NCI-H2029 (cell line): ENCODE measurements around the gene GFI1.
"Not testable (repeated sequence)": the region's sequence is repeated elsewhere in the genome, so short reads cannot be mapped to it uniquely, and the experiment has no call there.

ENCODE experiments used
- DNase-seq: peaks from one replicate; lab custom pipeline; 2025; lab: John Stamatoyannopoulos, UW

GFI1 gene

DNA sequence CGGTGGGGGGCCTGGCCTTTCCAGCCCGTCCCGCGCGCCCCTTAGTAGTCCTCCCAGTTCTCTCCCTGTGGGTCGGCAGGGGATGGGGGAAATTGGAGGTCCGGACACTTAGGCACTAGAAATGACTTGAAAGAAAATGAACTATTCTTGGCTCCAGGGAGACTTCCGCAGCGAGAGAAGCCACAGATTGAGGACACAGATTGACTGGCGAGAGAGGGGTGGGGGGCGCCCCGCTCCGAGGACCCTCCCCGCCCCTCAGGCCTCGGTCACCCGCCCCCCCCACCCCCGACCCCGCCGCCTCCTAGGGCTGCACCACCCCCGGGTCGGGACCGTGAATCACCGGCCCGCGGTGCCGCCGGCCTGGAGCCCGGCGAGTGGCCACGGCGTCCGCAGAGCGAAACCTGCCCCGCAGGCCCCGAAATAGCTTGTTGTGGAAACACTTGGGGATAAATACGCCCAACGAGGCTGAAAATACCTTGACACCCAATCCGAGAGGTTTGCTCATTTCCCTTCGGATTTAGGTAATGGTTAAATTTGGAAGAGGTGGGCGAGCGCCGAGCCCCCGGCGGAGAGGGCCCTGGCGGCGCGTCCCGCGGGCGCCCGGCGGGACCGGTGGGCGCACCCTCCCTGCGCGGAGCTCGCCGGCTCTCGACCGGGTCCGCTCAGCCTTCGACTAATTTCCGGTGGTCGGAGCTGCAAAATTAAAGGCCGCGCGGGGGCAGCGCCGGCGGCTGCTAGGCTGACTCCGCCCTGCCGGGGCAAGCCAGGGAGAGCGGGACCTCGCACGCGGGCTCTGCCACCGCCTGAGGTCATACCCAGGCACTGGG lies at the start of gene GFI1:
TSS of gene GFI1 (minus strand) at position 675 of the 827 bp plus-strand sequence. CDS start 3,438 bp downstream, outside the sequence.
- DNase-seq = peak; percentile 59

DNA sequence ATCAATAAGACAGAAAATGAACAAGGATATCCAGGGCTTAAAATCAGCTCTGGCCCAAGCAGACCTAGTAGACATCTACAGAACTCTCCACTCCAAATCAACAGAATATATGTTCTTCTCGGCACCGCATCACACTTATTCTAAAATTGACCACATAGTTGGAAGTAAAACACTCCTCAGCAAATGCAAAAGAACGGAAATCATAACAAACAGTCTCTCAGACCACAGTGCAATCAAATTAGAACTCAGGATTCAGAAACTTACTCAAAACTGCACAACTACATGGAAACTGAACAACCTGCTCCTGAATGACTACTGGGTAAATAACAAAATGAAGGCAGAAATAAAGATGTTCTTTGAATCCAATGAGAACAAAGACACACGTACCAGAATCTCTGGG lies 45.6 kb upstream of the GFI1 start:
- not testable (repeated sequence) for DNase-seq

DNA sequence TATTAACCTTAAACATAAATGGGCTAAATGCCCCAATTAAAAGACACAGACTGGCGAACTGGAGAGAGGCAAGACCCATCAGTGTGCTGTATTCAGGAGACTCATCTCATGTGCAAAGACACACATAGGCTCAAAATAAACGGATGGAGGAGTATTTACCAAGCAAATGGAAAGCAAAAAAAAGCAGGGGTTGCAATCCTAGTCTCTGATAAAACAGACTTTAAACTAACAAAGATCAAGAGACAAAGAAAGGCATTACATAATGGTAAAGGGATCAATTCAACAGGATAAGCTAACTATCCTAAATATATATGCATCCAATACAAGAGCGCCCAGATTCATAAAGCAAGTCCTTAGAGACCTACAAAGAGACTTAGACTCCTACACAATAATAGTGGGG lies 45.2 kb upstream of the GFI1 start:
- not testable (repeated sequence) for DNase-seq

DNA sequence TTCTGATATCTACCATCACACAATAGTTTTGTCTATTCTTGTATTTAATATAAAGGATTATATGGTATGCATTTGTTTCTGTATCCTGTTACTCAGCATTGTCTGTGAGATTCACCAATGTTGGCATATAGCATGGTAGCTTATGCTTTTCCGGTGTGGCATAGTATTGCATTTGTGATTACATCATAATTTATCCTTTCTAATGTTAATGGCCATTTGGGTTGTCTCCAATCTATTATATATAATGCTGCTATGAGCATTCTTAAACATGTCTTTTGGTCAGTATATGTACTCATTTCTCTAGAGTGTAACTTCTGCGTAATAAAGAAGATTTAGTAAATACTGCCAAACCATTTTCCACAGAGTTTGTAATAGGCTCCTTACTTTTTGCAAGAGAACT lies 40.9 kb upstream of the GFI1 start:
- no peak for DNase-seq

DNA sequence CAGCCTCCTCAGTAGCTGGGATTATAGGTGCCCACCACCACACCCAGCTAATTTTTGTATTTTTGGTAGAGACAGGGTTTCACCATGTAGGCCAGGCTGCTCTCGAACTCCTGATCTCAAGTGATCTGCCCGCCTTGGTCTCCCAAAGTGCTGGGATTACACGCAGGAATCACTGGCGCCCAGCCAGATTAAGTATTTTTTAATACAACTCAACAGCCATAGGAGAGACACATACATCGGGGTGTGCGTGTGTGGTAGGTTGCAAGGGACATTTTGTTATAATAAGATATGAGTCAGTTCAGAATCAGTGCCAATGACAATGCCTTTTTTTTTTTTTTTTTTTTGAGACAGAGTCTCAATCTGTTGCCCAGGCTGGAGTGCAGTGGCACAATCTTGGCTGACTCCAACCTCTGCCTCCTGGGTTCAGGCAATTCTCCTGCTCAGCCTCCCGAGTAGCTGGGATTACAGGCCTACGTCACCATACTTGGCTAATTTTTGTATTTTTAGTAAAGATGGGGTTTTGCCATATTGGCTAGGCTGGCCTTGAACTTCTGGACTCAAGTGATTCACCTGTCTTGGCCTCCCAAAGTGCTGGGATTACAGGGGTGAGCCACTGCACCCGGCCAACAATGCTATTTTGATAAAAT lies 38.3 kb upstream of the GFI1 start:
- DNase-seq = not testable (repeated sequence)

DNA sequence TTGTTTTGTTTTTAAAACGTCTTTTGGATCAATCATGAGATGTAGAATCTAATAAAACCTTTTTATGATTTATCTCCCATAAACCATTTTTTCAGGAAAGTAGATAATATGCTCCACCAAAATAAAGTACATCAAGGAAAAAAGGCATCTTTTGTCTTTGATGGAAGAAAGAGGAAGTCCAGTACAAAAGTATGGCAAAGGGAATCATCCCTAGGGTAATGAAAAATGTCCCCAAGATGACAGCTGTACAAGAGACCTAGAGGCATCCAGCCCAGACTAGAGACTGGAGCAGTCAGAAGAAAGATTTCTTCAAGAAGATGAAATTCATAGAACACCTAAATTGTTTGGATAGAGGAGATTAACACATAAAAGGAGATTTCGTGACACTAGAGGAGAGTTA lies 32.3 kb upstream of the GFI1 start:
- no peak for DNase-seq

DNA sequence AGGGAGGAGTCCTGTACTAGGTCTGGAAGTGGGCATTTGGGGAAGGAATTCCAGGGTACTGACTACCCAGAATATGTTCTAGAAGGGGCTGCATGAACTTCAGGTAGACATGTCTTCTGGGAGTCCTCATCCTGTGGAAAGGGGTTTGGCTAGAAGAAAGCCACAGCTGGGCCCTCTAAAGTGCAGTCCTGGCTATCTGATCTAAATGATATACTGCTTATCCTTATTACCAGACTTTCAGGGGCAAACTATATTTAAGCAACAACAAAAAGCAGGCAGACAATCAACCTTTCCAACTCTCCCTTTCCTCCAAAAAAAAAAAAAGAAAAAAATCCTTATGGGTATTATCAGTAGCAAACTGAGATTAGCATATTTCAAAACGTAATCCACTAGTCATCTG lies 29.8 kb upstream of the GFI1 start:
- DNase-seq = no peak

DNA sequence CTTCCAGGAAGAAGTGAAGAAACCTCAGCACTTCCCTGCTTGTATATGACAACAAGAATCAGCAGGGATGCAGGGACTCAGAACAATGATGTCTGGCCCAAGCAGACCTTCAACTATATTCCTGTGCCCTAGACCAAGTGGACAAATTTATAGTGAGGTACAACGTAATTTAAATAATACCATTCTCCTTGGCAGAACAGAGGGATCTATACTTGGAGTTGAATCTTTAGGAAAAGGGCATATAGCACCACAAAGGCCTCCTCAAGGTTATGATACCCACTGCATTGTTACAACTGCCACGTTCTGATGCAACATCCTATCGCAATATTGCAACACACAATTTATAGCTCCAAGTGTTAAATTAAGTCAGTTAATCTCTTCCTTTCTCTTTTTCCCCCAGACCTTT lies 29.1 kb upstream of the GFI1 start:
- no peak for DNase-seq

DNA sequence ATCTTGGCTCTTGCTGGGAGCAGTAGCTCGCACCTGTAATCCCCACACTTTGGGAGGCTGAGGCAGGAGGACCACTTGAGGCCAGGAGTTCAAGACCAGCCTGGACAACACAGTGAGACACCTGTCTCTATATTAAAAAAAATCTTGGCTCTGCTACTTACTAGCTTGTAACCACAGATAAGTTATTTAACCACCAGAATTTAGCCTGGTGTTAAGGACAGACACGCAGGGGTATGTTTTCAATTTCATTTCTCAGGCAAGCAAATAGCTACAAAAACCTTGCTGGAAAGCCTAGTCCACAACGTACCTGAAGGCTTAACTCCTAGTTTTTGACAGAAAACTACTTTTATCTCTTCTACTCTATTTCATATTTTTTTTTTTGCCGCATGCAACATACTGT lies 24.8 kb upstream of the GFI1 start:
- DNase-seq = no peak

DNA sequence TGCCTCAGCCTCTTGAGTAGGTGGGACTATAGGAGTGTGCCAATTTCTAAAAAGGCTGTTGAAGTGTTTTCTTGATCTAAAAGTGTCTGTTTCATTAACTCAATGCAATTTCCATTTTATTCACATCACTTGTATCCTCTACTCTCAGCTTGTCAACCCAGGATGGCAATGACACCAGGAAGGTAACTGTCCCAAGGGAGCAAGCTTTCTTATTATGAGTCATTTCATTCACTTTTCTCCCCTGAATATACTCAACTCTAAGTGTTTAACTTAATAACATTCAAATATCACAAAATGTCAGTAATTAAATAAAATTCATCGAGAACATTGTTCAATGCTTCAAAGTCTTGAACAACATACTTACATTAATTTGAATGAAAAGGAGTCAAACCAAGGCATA lies 22.9 kb upstream of the GFI1 start:
- DNase-seq = no peak

DNA sequence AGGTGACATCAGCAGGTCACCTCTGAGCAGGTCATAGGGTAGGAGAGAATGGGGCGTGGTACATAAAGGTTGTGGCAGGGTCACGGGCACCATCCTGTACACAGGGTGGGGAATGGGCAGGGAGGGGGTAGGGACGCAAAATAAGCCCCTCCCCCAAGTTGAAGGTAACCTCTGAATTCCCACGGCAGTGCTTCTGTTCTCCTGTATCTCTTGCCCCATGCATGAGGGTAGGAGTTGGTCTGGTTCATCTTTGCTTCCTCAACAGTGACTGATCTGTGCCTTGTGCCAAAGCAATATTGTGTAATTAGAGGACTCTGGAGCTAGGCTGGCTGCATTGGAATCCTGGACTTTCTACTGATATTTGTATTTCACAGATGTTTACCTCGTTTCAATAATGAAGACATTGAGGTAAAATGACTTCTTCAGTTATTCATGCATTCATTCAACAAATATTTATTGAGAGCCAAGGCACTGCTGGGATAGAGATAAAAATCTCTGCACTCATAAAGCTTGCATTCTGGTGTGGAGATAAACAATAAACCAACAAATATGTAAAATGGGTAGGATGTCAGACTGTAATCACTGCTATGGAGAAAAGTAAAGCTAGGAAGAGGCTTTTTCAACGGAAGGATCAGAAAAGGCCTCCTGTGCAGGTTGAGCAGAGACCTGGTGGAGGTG lies 18.4 kb upstream of the GFI1 start:
- no peak for DNase-seq

DNA sequence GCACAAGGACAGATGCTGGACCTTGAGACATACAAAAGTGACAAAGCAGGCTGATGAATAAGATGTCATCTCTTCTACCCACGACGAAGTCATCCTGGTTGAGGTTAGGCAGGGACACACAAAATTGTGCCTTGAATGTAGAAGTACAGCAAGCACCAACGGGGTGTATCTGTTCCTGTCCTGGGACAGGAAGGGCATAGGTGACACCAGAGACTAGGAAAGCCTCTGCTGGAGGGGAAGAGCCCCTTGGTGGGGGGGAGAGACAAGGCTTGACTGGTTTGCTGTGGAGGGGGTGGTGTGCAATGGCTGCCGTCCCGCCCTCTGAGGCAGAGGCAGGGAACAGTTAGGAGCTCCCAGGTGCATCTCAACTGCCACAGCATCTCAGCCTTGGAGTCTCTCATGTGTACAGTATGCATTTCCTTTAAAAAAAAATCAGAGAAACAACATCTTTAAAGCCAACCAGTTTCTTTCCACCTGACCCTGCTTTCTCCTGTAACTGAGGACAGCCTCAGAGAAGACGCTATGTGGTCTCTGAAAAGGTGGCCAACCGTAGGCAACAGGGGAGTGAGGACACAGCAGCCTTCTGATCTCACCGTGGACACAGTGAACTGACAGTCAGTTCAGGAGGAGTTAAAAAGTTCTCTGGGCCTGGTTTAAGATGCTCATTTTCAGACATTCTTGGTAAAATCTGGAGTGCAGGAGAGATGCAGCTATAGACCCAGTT lies 17.7 kb upstream of the GFI1 start:
- DNase-seq = no peak

DNA sequence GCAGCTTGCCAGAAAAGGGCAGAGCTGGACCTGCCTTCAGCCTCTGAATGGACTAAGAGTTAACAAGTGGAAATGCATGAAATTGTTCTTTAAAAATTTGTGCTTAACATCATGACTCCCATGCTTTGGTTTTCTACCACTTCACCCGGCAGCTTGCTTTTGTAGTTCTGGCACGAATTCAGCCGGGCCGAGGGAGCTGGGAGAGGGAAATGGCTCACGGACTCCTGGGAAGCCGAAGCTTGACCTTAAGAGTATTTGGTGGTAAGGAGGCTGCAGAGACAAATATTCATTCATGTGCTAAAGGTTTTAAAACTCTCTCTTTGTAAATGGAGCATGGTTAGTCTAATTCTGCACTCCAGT lies 17.2 kb upstream of the GFI1 start:
- no peak for DNase-seq

DNA sequence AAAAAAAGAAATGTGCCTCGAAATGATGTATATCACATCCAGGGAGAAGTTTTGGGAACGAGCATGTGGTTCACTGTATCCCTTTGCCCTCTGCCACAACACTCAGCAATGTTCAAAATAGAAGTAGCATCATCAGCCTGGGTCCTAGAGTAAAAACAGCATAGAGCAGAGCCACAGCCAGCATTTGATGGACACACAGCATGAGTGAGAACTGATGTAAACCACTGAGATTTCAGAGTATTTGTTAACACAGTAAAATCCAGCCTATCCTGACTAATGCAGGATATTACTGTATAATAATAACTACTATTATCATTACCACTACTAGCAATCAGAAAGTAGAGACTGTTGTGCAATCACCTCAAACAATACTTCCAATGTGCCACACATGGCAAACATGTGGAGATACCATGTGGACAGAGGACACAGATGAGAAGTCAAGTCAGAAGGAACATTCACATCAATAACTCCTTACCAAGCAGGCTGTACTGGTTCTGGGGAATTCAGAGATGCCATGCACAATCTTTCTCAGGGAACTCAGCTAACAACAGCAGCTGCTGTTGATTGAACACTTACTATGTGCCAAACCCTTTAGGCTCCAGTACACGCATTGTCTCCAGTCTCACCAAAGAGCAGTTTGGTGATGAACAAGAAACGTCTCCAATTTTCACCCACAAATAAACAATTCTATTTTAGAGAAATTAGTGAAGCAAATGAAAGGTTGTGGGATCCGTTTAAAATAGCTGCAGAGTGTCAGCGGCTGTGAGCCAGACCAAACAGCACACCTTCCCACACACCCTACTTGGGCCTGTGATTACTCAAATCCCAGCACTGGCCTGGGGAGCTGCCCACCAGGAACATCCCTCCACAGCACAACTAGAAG lies 16.6 kb upstream of the GFI1 start:
- DNase-seq = no peak

DNA sequence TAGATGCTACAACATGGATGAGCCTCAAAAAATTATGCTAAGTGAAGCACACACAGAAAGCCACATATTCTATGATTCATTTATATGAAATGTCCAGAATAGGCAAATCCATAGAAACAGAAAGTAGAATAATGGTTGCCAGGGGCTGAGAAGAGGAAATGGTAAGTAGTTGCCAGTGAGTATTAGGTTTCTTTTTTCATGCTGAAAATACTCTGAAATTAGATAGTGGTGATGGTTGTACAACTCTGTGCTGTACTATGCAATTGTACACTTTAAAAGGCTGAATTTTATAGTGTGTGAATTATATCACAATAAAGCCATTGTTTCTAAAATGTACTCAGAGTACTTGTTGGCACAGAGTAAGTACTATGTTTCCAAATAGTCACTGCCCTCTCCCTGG lies 15.5 kb upstream of the GFI1 start:
- no peak for DNase-seq

DNA sequence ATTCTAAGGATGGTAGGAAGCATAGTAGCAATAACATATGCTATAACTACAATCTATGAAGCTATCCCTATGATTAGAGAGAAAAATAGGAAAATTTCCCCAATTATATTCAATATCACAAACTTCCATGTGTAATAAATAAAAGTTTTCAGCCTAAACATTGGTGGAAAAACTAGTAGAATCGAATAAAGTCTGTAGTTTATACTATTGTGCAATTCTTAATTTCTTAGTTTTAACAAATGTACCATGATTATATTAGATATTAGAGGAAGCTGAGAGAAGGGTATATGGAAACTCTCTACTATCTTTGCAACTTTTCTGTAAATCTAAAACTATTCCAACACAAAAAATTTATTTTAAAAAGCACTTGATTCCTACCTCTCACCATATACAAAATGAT lies 13.8 kb upstream of the GFI1 start:
- no peak for DNase-seq

DNA sequence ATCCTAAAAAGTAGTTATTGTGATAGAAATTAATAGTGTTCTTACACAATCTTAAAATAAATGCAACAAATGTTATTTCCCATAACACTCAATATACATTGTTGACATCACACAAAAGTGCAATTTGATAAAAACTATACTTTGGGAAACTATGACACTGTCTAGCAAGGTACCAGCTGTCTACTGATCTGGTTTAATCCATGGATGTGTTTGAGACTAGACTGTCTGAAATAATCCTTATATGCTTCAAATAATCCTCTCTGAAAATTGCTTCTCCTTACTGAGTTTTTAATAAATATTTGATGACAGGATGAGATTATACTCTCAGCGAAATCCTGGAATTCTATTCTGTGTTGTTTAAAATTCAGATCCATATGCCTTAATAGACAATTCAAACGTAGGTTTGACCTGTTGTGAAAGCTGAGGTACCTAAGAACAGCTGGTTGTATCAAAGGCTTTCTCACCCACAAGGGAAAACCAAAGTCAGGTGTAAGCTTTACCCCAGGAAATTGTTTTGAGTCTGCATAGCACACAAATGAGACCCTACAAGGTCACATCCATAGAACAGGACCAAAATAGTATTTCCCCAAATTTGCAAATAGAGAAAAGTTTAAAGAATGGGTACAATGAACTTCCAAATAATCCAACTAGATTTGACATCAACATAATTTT lies 8.8 kb upstream of the GFI1 start:
- no peak for DNase-seq

DNA sequence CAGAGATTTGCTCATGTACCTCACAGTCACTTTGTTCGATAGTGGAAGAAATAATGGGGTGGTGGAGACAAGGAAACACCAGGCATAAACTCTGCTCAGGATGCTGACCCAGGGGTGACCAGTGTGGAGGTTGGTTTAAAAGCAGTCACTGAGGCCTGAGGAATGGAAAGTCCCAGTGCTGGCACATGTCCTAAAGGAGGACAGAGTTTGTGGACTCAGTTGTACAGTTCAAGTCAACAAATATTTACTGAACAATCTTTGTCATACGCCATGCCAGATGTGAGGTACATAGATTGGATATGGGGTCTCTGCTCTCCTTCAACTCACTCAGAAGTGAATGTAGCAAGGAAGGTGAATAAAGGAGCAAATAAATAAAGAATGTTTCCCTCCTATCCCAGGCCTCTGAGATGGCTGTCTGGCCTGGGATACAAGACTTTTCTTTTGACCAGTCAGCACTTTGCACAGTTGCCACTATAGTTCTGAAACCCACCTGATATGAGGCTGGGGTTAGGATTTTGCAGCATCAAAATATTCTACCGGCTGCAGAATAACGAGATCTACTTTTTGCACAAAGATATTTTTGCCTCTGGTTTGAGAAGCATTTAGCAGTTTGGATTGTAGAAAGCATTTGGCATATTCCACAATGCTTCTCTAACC lies 7.9 kb upstream of the GFI1 start:
- no peak for DNase-seq

DNA sequence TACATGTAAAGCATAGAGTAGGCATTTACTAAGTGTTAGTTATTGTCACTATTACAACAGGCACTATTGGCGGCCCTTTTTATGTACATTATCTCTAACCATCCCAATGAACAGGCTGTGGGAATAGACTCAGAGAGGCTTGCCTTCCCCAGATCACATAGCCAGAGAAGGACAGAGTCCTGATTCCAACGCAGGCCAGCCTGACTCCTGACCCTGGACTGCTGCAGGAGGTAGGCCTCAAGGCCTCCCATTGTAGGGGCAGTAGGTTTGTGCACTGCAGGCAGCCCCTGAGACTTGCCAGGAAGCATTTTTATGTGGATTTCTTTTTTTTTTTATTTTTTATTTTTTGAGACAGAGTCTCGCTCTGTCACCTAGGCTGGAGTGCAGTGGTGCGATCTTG lies 6.4 kb upstream of the GFI1 start:
- no peak for DNase-seq

DNA sequence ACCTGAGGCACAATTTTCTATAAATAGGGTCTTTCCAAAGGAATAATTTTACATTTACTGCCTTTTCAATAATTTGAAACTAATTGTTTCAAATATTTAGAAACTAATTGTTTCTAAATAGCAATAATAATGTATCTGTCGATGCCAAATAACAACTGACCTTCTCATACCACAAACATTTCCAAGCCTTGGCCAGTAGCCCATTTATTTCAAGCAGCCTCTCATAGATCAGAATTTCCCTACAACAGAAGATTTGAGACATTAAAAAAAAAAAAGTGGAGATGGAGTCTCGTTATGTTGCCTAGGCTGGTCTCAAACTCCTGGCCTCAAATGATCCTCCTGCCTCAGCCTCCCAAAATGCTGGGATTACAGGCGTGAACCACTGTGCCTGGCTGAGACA lies 2.1 kb upstream of the GFI1 start:
- DNase-seq = no peak
